Heart left ventricle (tissue), 16 donors: ENCODE data around the gene FOXP4. TPM values are rescaled to one million over a fixed set of nuclear protein-coding genes. Genes with fewer than 3 reads are reported as not detected.

Experiments
- ATAC-seq, 4 donors: fragments of 200-7000 bp; cut with Tn5 transposase; one replicate each; pipeline ENCODE4 v1.9.1; 2020 to 2022; ENCODE audit warnings: moderate library complexity in 4 of 4, mild to moderate bottlenecking in 3 of 4, moderate number of reproducible peaks in 1 of 4
- DNase-seq, 5 donors: peaks; one replicate each; pipeline ENCODE4 v3.0.0-alpha.2; 2020
- H3K27ac ChIP-seq, 12 donors: fragments of 200-600 bp; sonication (generic) in 4 of 12; one replicate each; pipeline versions ENCODE4 v1.5.0 to v1.8.0; 2016 to 2022; ENCODE audit warnings: mild to moderate bottlenecking in 2 of 12
- H3K27me3 ChIP-seq, 9 donors: fragments of 200-600 bp; sonication (generic) in 2 of 9; one replicate each; pipeline versions ENCODE4 v1.5.1 to v1.8.0; 2016 to 2022; ENCODE audit warnings: mild to moderate bottlenecking in 3 of 9
- H3K36me3 ChIP-seq, 9 donors: fragments of 200-600 bp; sonication (generic) in 2 of 9; one replicate each; pipeline versions ENCODE4 v1.5.0 to v1.8.0; 2018 to 2022; ENCODE audit warnings: mild to moderate bottlenecking in 2 of 9
- H3K4me1 ChIP-seq, 12 donors: fragments of 200-600 bp; sonication (generic) in 4 of 12; one replicate each; pipeline versions ENCODE4 v1.5.0 to v1.8.0; 2016 to 2022; ENCODE audit warnings: mild to moderate bottlenecking in 3 of 12
- H3K4me3 ChIP-seq, 12 donors: fragments of 200-600 bp; sonication (generic) in 4 of 12; one replicate each; pipeline versions ENCODE4 v1.5.0 to v1.8.0; 2017 to 2022; ENCODE audit warnings: mild to moderate bottlenecking in 9 of 12, moderate library complexity in 4 of 12
- H3K9me3 ChIP-seq, 12 donors: fragments of 200-600 bp; sonication (generic) in 4 of 12; one replicate each; pipeline versions ENCODE4 v1.5.0 to v1.8.0; 2016 to 2022; ENCODE audit warnings: mild to moderate bottlenecking in 1 of 12
- CTCF ChIP-seq, 12 donors: fragments of 200-600 bp; sonication (generic) in 4 of 12; IDR thresholded peaks; one replicate each; pipeline versions ENCODE4 v1.5.0 to v1.8.0; 2018 to 2022; ENCODE audit warnings: antibody characterized with exemption in 12 of 12, mild to moderate bottlenecking in 5 of 12
- POLR2A ChIP-seq, 2 donors: fragments of 450-650 bp; IDR thresholded peaks; one replicate each; pipeline ENCODE4 v1.6.1; 2017; ENCODE audit warnings: antibody characterized with exemption in 2 of 2, mild to moderate bottlenecking in 2 of 2, moderate library complexity in 2 of 2
- WGBS, 4 donors: extraction: QIAGEN DNeasy Blood & Tissue Kit in 2 of 4; methylation state at CpG; one replicate each; pipeline versions ENCODE4 v1.1.5 to v1.1.7; 2013 to 2018; 5-methylcytosine and 5-hydroxymethylcytosine counted together
- intact Hi-C, 10 donors: fragments of 100-400 bp; cut with DNase I; formaldehyde crosslinking; loops; one replicate each; pipeline versions ENCODE4 v1.11.1 to v1.14.2; 2022
- polyA plus RNA-seq, 2 donors: library from polyadenylated mRNA; stranded (reverse); fragments of 200-250 nt; gene quantifications; one replicate each; pipeline ENCODE4 v1.2.3, GENCODE V29; 2013
- total RNA-seq, 9 donors: library from RNA; depleted of rRNA in 2 of 9; stranded (reverse); fragments of >200 nt in 2 of 9; fragmentation: NEBNext Ultra II Directional in 3 of 9; extraction: Animal tissue kit (Norgen Biotek cat#: 25700) in 3 of 9; gene quantifications; one replicate each; pipeline versions ENCODE4 v1.1.0 to v1.2.4, GENCODE V29; 2016 to 2023
- donor health status: ischemic (EF 13 %, LVEDD 7.1; RV severe dilation, severe dysfunction).
- donor health status: healthy with polysubstance abuse.
- donor health status: DM: no; HTN: yes; CAD: no.
- donor health status: DM: no; HTN: no; CAD: no.
- donor health status: ischemic (EF 25% LVEDD 6.9; RV normal size, moderate dysfunction).
- donor health status: ischemic (EF 25% LVEDD 5.7; RV mildly dilated, moderate dysfunction).
- donor health status: healthy.
- donor health status: DM: yes; HTN: yes; CAD: no.
- donor health status: ischemic (EF 35%, LVEDD 5.7; RV mildly dilated, moderate dysfunction).
- donor health status: nonischemic (EF 11% LVEDD 7.7; RV severe dilation, severe dysfunction).
- donor health status: DM: yes; HTN: yes; CAD: no.
- donor health status: PGD.
- donor health status: ischemic (EF 29% LVEDD 5.4; RV normal size, mild dysfunction).
- donor health status: nonischemic (EF 23%, LVEDD 6.1; RV moderate dilation, normal function).

Gene FOXP4
- total and polyA plus RNA-seq, 11 donors: 10.9 to 22.5 (median 16.0) TPM

GRCh38 chr6:41640426-41640825, 94.2 kb downstream of the FOXP4 start:
- intact Hi-C loops: no loop called here
- ATAC-seq (no peak), DNase-seq (peak in 2 of 5 donors; percentile 15 to 42)
- 86 to 93% (median 91%) methylated on average over 4 to 7 of the region's 7 CpGs for whole genome bisulfite sequencing, 4 donors
- Histone ChIP-seq H3K4me1 (peaks cover 4 to 30% (median 20%) of the 10 kb centered on the region in 12 donors), H3K27me3 (peaks cover 12 to 34% (median 28%) of the 10 kb centered on the region in 9 donors), H3K36me3 (no peaks in the 10 kb centered on the region), H3K9me3 (no peaks in the 10 kb centered on the region), H3K27ac (no peak overlapping the region), H3K4me3 (no peak overlapping the region)
- TF ChIP-seq CTCF (IDR thresholded peaks at IDR 0.05): no peak
- TF ChIP-seq POLR2A (IDR thresholded peaks at IDR 0.05): no peak

- peaks cover 4 to 30% (median 20%) of the 10 kb centered on the region in 12 donors for H3K4me1 ChIP-seq
- H3K4me3 ChIP-seq: no peak overlapping the region
- 90 to 98% (median 92%) methylated on average over 8 to 9 of the region's 9 CpGs for WGBS, 4 donors
- DNase-seq (peak in 1 of 5 donors; percentile 20), ATAC-seq (no peak)
- H3K27me3 ChIP-seq: peaks cover 12 to 30% (median 27%) of the 10 kb centered on the region in 9 donors
- H3K27ac ChIP-seq: no peak overlapping the region
- TF ChIP-seq CTCF (IDR thresholded peaks at IDR 0.05) (no peak), POLR2A (IDR thresholded peaks at IDR 0.05) (no peak)
- intact Hi-C loops: no loop called here
- H3K9me3 ChIP-seq: no peaks in the 10 kb centered on the region
- H3K36me3 ChIP-seq: no peaks in the 10 kb centered on the region
These were observed 95.3 kb downstream of the FOXP4 start for GRCh38 chr6:41641352-41641925.

- TF ChIP-seq POLR2A (IDR thresholded peaks at IDR 0.05): no peak
- no peak for TF ChIP-seq CTCF (IDR thresholded peaks at IDR 0.05)
- no peaks in the 10 kb centered on the region for H3K36me3 ChIP-seq
- DNase-seq: peak in 1 of 5 donors; percentile 54
- H3K9me3 ChIP-seq: no peaks in the 10 kb centered on the region
- intact Hi-C loops: no loop called here
- peaks cover 4 to 21% (median 14%) of the 10 kb centered on the region in 12 donors for H3K4me1 ChIP-seq
- H3K27me3 ChIP-seq: peaks cover 6 to 22% (median 19%) of the 10 kb centered on the region in 9 donors
- H3K4me3 ChIP-seq: no peak overlapping the region
- no peak overlapping the region for H3K27ac ChIP-seq
- WGBS, 4 donors: 79 to 87% (median 81%) methylated on average over 11 of the region's 11 CpGs
- no peak for ATAC-seq
These were observed 96.1 kb downstream of the FOXP4 start for GRCh38 chr6:41642090-41642959.
